Neural cell (in vitro differentiated cells): ENCODE results near the gene DNAJB4. TPM values are rescaled to one million over a fixed set of nuclear protein-coding genes. Genes with fewer than 3 reads are reported as not detected.

ENCODE experiments used
- H2AFZ ChIP-seq: fragments of 200-600, 300-800 bp; sonication (generic), shearing (Covaris generic); 2 replicates; pipeline ENCODE4 v1.6.0; 2014; ENCODE audit warnings: low read depth, mild to moderate bottlenecking, antibody characterized with exemption, low read length, moderate library complexity
- H3F3A ChIP-seq: fragments of 200-600 bp; shearing (Covaris generic); 2 replicates; pipeline ENCODE4 v1.6.1; 2016; ENCODE audit warnings: mild to moderate bottlenecking, moderate library complexity, mixed read lengths, antibody characterized with exemption, low read length; ENCODE audit not compliant: insufficient read depth, poor library complexity, severe bottlenecking
- H3K27ac ChIP-seq: fragments of 200-600, 300-800 bp; sonication (generic), shearing (Covaris generic); 2 replicates; pipeline ENCODE4 v1.5.1; 2014; ENCODE audit warnings: mild to moderate bottlenecking, low read length, moderate library complexity
- H3K27me3 ChIP-seq: fragments of 300-800, 200-600 bp; sonication (generic), shearing (Covaris generic); 2 replicates; pipeline ENCODE4 v1.6.0; 2014; ENCODE audit warnings: mild to moderate bottlenecking, low read depth, low read length, moderate library complexity; ENCODE audit not compliant: insufficient read depth
- H3K36me3 ChIP-seq: fragments of 300-800, 200-600 bp; sonication (generic), shearing (Covaris generic); 2 replicates; pipeline ENCODE4 v1.5.1; 2014; ENCODE audit warnings: mild to moderate bottlenecking, antibody characterized with exemption, low read length, moderate library complexity; ENCODE audit not compliant: insufficient read depth
- H3K4me2 ChIP-seq: fragments of 300-800, 200-600 bp; sonication (generic), shearing (Covaris generic); 2 replicates; pipeline ENCODE4 v1.6.0; 2014; ENCODE audit warnings: mild to moderate bottlenecking, low read length
- H3K4me3 ChIP-seq: fragments of 300-800, 200-600 bp; sonication (generic), shearing (Covaris generic); 2 replicates; pipeline ENCODE4 v1.5.1; 2014; ENCODE audit warnings: mild to moderate bottlenecking, low read length, moderate library complexity
- H3K79me2 ChIP-seq: fragments of 200-600 bp; shearing (Covaris generic); replicated peaks from 2 replicates; pipeline ENCODE4 v1.6.0; 2014; ENCODE audit warnings: mild to moderate bottlenecking, low read length, moderate library complexity; ENCODE audit not compliant: insufficient read depth
- H3K9ac ChIP-seq: fragments of 300-800, 200-600 bp; sonication (generic), shearing (Covaris generic); 2 replicates; pipeline ENCODE4 v1.6.1; 2016; ENCODE audit warnings: mild to moderate bottlenecking, low read length, mixed read lengths
- H3K9me2 ChIP-seq: fragments of 200-600 bp; shearing (Covaris generic); 2 replicates; pipeline ENCODE4 v1.6.1; 2016; ENCODE audit warnings: mild to moderate bottlenecking, low read length, mixed read lengths; ENCODE audit not compliant: insufficient read depth
- H3K9me3 ChIP-seq: fragments of 200-600, 300-800 bp; sonication (generic), shearing (Covaris generic); 2 replicates; pipeline ENCODE4 v1.6.1; 2016; ENCODE audit warnings: mild to moderate bottlenecking, mixed run types, low read length, moderate library complexity, mixed read lengths
- H4K20me1 ChIP-seq: fragments of 200-600 bp; shearing (Covaris generic); 2 replicates; pipeline ENCODE4 v1.6.1; 2016; ENCODE audit warnings: mild to moderate bottlenecking, mixed run types; ENCODE audit not compliant: insufficient read depth
- EP300 ChIP-seq: fragments of 450-650 bp; conservative IDR thresholded peaks from 2 replicates; pipeline ENCODE4 v1.6.1; 2014; ENCODE audit warnings: antibody characterized with exemption, mild to moderate bottlenecking, moderate library complexity; ENCODE audit not compliant: poor library complexity, severe bottlenecking
- EZH2 ChIP-seq: fragments of 200-600, 300-800 bp; shearing (Covaris generic), sonication (generic); IDR thresholded peaks from 2 replicates; pipeline ENCODE4 v1.6.1; 2014; ENCODE audit warnings: antibody characterized with exemption, low read length, borderline replicate concordance, mild to moderate bottlenecking; ENCODE audit not compliant: insufficient read depth, poor library complexity, severe bottlenecking
- MXI1 ChIP-seq: fragments of 450-650 bp; conservative IDR thresholded peaks from 2 replicates; pipeline ENCODE4 v1.6.1; 2014; ENCODE audit warnings: antibody characterized with exemption, mild to moderate bottlenecking; ENCODE audit not compliant: poor library complexity, severe bottlenecking
- POLR2AphosphoS5 ChIP-seq: IDR thresholded peaks from 2 replicates; pipeline ENCODE4 v1.6.1; 2012
- RAD21 ChIP-seq: fragments of 450-650 bp; conservative IDR thresholded peaks from 2 replicates; pipeline ENCODE4 v1.6.1; 2014; ENCODE audit warnings: antibody characterized with exemption, mild to moderate bottlenecking, moderate library complexity
- REST ChIP-seq: IDR thresholded peaks from 2 replicates; pipeline ENCODE4 v1.6.1; 2012; ENCODE audit warnings: borderline replicate concordance
- SMC3 ChIP-seq: fragments of 450-650 bp; conservative IDR thresholded peaks from 2 replicates; pipeline ENCODE4 v1.6.1; 2014; ENCODE audit warnings: antibody characterized with exemption, mild to moderate bottlenecking, moderate library complexity; ENCODE audit not compliant: poor library complexity
- TAF1 ChIP-seq: IDR thresholded peaks from 2 replicates; pipeline ENCODE4 v1.6.1; 2012; ENCODE audit warnings: low read depth
- polyA plus RNA-seq: library from polyadenylated mRNA; depleted of rRNA; stranded (reverse); fragments of >200 nt; gene quantifications from 2 replicates; pipeline ENCODE4 v1.2.3, GENCODE V29; 2014
- TF ChIP-seq, protein P1 (sequence below): fragments of 450-650 bp; IDR thresholded peaks from 2 replicates; pipeline ENCODE4 v1.5.1; 2014; ENCODE audit warnings: antibody characterized with exemption, mild to moderate bottlenecking, moderate library complexity; ENCODE audit not compliant: poor library complexity, severe bottlenecking

The DNAJB4 gene
- polyA plus RNA-seq, 1 donor from 2014 or later = 42.2 TPM

DNA sequence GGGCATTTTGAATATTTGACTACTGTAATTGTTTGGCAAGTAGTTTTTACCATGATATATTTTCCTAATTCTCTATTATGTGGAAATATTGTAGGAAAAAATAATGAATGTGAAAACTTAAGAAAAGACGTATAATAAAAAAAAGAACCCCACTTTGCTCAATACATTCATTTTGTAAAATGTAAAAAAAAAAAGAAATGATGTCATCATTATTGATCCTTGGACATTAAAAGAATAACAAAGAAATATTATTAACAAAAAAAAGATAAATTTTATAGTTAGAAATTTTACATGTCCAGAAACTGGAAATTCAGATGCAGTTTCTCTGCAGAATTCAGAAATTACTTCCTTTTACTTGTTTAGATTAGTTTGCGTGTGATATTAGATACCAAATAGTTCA is 46.3 kb downstream of the DNAJB4 start:
- TF ChIP-seq EZH2 (no peak), REST (no peak), MXI1 (no peak), POLR2AphosphoS5 (no peak), SMC3 (no peak), TAF1 (no peak), EP300 (no peak), RAD21 (no peak)
- TF ChIP-seq, protein P1, sequence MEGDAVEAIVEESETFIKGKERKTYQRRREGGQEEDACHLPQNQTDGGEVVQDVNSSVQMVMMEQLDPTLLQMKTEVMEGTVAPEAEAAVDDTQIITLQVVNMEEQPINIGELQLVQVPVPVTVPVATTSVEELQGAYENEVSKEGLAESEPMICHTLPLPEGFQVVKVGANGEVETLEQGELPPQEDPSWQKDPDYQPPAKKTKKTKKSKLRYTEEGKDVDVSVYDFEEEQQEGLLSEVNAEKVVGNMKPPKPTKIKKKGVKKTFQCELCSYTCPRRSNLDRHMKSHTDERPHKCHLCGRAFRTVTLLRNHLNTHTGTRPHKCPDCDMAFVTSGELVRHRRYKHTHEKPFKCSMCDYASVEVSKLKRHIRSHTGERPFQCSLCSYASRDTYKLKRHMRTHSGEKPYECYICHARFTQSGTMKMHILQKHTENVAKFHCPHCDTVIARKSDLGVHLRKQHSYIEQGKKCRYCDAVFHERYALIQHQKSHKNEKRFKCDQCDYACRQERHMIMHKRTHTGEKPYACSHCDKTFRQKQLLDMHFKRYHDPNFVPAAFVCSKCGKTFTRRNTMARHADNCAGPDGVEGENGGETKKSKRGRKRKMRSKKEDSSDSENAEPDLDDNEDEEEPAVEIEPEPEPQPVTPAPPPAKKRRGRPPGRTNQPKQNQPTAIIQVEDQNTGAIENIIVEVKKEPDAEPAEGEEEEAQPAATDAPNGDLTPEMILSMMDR = no peak
- Histone ChIP-seq H3K27ac (no peak overlapping the region), H3K9me2 (no peaks in the 10 kb centered on the region), H3K27me3 (peaks cover 24% of the 10 kb centered on the region), H3K36me3 (no peaks in the 10 kb centered on the region), H3K9me3 (no peaks in the 10 kb centered on the region), H3K4me3 (no peak overlapping the region), H4K20me1 (no peaks in the 10 kb centered on the region), H3K4me2 (no peak overlapping the region), H2AFZ (no peak overlapping the region), H3K9ac (no peak overlapping the region), H3K79me2 (no peaks in the 10 kb centered on the region), H3F3A (no peaks in the 10 kb centered on the region)

DNA sequence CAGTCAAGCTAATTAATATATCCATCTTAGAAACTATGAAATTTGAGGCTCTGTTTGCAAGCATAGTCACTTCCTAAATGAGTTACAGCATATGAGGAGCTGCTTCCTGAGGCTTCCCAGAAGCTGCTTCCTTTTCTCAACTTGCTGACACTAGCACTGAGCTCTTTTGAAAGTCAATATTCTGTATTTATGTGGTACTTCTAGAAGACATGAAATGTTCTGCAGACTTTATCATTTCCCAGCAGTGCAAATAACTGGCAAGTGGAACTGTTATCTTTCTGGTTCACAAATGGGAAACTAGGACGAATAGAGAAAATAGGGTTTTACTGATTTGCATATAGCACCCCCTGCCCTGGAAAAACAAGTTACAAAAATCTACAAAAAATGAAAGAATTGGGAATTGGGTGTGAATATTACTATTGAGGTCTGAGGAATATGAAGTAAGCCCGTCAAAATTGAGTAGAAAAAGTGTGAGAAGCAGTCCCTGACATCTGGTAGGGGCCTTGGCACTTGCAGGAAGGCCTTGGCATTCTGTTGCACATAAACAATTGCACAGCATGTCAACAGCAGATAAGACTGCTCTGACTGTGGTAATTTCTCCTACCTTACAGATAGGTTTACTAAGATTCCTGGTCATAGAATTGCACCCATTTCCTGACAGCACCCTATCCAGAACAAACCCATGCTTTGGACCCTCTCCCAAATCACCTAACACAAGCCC is 48.1 kb downstream of the DNAJB4 start:
- H4K20me1 ChIP-seq = no peaks in the 10 kb centered on the region
- no peak overlapping the region for H3K4me2 ChIP-seq
- H3K27ac ChIP-seq = no peak overlapping the region
- no peaks in the 10 kb centered on the region for H3K36me3 ChIP-seq
- peaks cover 6% of the 10 kb centered on the region for H3K27me3 ChIP-seq
- no peak overlapping the region for H2AFZ ChIP-seq
- no peak overlapping the region for H3K9ac ChIP-seq
- no peak overlapping the region for H3K4me3 ChIP-seq
- no peaks in the 10 kb centered on the region for H3F3A ChIP-seq
- H3K9me3 ChIP-seq = no peaks in the 10 kb centered on the region
- H3K79me2 ChIP-seq = no peaks in the 10 kb centered on the region
- TF ChIP-seq TAF1 (no peak), REST (no peak), RAD21 (no peak), EZH2 (no peak), POLR2AphosphoS5 (no peak), SMC3 (no peak)
- TF ChIP-seq, protein P1 = no peak
- no peaks in the 10 kb centered on the region for H3K9me2 ChIP-seq
